NCI-H226 (cell line): ENCODE data around the gene DNAJC5G.
A peak's percentile ranks its signal among the peaks of the same experiment; 100 is the strongest.
"Not testable (repeated sequence)": the region's sequence is repeated elsewhere in the genome, so short reads cannot be mapped to it uniquely, and the experiment has no call there.

Experiments
- DNase-seq: peaks from one replicate; pipeline ENCODE4 v3.0.0-alpha.2; 2015

DNAJC5G gene

DNA sequence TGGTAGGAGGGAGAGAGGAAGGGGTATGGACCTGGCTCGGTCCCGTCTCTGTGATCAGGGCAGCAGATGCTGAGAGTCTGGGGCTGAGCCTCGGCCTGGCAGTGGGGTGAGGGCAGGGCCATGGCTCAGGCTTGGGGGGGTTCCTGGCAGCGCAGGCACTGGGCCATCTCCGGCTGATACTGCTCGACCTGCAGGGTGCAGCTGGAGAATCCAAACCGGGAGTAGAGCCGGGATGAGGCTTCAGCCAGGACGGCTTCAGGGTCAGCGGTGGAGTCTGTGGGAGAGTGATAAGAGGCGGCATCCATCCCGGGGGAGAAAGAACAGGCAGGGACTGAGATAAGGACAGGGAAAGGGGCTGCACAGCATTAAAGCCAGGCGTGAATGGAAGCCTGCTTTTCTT, 20.0 kb upstream of the DNAJC5G start:
- peak; percentile 41 for DNase-seq

DNA sequence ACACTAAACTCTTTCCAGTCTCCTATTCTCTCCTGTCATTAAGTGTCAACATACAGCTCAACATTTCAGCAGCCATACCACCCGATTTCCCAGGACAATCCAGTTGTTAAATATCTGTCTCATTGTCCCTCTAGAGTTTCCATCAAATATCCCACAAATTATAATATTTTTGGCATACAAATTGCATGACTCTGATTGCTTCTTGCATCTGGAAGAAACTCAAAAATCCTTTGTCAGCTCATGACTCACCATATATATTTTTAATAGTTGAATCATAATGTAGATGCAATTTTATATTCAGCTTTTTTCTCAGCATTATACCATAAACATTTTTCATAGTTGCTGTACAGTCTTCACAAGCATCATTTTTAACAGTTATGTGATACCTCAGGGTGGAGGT, 19.6 kb upstream of the DNAJC5G start:
- no peak for DNase-seq

DNA sequence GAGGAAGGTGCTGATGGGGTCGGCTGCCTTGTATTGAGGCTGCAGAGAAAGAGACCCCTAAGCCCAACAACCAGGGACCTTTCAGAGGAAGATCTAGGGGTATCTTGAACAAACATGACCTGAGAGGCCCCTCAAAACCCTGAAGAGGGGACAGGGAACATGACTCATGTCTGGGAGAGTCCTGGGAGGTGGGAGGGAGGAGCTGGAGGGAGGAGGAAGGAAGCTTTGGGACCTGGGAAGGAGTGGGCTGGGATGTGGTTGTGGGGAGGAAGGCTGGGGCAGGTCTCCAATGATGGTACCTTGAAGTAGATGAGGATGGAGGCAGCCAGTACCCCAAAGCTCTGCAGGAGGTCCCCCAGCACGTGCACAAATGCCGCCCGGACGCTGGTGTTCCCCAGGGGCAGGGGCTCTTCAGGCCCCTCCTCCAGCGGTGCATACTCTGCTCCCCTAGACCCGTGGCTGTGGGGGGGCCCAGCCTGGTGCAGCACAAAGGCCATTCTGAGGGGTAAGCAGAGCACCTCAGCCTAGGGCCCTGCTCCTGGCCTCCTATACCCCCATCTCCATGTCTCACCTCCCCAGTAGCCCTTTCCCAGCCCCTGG, 18.3 kb upstream of the DNAJC5G start:
- DNase-seq: no peak

DNA sequence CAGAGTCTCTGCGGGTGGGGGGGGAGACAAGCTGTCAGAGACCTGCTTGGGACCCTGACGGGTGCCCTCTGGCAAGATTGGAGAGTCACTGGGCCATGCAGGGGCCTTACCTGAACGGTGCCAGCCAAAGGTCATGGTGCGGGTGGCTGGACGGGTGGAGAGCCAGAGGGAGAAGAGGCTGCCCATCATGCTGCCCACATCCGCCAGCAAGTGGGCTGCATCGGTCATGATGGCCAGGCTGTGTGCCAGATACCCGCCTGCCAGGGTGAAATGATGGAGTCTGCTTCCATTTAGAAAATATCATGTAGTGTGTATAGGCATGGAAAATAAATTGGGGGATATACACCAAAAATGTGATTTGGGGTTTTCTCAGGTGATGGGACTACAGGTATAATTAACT, 17.2 kb upstream of the DNAJC5G start:
- no peak for DNase-seq

DNA sequence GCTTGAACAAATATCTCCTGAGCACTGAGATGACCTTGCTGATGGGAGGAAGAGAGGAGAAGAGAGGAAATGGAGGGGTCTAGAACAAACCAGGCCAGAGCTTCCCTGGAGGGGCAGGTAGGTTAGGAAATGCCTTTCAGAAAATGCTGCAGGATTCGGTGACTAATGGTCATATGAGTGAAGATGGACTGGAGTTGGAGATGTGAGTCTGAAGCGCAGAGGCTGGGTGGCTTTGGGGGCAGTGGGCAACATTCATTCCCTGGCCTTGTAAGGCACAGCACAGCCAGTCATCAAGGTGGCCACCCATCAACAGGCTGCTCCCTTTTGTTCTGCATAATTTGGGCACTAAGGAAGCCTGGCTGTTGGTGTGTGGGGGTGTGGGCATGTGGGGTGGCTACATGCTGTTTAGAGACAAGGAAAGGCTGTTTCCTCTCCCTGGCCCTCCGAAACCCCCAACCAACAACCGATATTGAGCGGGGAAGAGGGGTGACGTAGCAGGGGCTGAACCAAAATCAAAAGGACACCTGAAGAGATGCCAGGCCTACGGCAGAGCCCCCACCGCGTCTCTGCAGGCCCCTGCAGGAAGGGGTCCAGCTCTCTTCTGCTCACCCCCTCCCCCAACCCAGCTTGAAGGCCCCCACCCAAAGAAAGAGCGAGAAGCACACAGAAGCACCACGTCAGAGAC, 13.8 kb upstream of the DNAJC5G start:
- no peak for DNase-seq

DNA sequence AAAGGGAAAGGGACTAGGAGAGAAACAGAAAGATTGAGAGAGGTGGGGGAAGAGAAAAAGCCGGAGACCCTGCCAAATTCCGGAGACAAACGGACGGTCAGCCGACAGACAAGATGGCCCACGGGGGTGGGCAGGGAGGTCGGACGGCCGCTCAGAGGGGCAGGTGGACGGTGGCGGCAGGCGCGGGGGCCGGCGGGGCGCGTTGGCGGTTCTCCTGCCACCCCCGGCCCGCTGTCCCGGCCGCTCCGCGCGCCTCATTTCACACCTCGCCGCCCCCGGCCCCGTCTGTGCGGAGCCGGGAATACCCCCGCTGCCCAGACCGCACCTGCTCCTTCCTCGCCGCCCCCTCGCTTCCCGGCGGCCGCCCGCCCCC, 13.3 kb upstream of the DNAJC5G start:
- DNase-seq: no peak

DNA sequence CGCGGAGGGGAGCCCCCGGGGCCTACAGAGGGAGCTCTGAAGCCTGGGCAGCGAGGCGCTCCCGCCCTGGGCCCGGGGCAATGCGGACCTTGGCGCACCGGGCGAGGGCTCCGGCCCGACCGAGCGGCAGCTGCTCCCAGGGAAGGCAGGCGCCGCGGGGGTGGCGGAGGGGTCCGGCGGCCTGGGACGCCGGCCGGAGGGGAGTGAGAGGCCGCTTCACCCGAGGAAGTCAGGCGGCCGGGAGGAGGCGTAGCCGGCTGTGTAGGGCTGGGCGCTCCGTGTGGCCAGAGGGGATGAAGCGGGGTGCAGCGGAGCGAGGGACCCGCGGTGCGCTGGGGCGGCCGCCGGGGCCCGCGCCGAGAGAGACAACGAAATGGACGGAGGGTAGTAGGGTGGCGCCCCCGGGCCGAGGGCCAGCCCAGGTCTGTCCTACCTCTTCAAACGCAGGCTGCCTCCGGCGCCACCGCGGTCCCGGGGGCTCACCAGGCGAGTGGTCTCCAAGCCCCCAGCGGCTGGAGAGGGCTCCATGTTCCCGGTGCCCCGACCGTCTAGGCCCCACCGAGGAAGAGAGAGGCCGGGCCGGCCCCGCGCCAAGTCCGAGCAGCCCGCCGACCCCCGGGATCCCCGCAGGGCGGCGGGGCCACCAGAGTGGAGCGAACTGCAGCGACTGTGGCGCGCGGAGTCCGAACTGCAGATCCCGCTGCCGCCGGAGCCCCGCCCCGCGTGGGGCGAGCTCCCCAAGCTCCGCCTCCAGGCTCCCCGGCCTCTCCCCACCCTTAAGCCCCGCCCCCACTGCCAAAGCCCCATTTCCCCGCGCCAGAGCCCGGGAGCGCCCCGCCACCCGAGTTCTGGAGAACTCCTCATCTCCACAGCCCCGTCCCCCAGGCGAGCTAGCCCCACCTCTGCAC, 12.6 kb upstream of the DNAJC5G start, which contains the start of gene SLC30A3:
Gene SLC30A3, minus strand, starts transcription at position 669 of the 908 bp plus-strand sequence. Its CDS starts 141 bp downstream, at position 528.
- DNase-seq: peak; percentile 40

DNA sequence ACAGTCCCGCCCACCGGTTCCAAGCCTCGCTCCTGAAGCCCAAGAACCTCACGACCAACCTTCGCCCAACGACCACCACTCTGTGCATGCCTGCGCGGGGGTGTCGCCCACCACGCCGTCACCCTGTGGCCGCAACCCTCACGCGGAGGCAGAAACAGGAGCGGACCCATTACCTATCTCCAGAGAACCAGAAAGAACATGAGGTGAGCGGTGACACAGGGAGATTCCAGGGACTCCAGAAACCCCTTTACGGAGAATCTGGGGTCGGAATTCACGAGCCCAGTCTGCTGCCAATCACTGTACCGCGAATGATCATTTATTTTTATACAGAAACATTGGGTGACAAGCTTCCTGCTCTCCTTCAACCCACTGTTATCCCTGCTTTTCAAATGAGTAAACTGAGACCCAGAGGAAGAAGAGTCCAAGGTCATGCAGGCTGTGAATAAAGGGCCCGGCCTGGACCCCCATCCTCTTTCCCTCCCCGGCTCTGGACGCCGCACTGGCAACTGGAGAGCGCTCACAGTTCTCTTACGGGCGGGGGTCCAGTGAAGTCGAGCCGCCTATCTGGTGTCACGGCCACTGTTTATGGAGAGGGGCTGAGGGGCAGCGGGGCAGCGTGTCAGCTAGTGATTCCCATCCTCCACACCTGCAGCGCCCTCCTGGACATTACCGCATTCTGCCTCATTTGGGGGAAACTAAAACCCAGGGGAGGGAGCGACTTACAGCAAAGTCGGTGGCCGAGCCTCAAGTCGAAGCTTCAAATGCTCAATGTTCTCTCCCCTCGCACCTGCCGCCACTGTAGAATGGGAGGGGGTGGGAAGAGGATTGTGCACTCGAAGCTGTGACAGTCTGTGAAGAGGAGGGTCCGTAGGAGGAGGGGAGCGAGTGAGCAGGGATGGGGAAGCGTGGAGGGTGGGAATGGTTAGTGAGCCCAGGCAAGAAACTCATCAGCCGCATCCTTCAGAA, 11.7 kb upstream of the DNAJC5G start:
- DNase-seq: no peak

DNA sequence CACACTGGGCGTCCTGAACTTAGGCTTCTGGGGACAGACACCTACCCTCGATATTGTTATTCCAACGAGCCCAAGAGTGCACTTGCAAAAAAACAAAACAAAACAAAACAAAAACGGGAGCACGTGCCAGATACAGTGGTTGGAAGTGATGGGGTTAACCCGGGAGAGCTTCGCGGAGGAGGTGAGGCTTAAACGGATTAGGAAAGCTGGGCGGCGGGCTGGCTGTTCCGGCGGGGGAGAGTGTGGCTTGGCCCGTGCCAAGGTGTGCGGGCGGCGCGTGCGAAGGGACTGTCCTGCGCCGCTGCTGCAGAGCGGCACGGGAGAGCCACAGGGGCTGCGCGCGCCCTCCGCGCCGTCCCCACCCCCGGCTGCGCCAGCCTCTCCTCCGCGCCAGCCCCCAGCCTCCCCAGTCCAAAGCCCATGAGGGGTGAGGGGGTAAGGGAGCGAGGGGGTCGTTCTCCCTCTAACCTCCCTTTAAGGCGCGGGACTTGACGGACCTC, 10.9 kb upstream of the DNAJC5G start:
- DNase-seq: no peak

DNA sequence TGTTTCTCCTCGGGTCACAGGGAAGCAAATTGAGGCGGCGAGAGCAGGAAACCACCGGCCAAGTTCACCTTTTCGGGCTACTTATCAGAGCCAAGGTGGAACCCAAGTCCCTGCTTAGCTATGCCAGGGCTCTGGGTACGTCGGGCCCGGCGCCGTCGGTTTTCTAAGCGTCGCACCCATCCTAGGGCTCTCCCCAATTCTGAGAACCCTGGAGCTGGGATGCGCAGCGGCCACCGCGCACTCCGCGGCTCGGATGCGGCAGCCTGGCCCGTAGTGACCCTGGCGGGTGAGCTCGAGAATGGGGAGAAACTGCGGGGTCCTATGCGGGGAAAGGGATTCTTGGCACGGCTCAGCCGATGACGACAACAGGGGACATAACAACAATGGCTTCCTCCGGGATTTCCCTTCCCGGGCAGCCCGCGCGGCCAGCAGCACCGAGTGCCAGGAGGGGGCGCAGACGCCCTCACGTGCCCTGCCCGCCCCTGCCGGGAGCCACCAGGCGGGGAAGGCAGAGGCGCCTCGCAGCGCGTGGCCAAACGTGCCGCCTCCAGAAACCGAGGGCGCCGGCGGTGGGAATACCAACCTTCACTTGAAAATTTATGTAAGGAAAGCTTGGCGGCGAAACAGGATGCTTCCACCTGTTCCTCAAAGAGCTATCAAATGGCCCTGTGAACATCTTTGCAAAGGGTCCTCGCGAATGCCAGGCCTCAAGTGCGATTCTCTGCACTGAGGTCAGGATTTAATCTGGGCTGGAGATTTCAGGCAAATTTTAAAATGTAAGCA, 10.3 kb upstream of the DNAJC5G start:
- no peak for DNase-seq

DNA sequence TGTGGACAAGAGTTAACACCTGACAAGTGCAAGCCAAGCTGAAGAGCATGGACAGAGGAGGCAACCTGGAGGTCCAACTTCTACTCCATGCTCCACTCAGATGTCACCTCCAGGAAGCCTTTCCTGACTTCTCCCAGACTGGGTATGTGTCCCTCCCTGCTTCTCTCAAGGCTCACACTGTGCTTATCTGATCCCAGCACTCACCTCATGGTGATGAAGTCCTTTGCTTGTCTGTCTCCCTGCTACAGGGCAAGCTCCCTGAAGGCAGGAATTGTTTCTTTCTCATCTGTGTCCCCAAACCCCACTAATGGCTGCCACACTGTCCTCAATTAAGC, 9.7 kb upstream of the DNAJC5G start:
- DNase-seq: no peak

DNA sequence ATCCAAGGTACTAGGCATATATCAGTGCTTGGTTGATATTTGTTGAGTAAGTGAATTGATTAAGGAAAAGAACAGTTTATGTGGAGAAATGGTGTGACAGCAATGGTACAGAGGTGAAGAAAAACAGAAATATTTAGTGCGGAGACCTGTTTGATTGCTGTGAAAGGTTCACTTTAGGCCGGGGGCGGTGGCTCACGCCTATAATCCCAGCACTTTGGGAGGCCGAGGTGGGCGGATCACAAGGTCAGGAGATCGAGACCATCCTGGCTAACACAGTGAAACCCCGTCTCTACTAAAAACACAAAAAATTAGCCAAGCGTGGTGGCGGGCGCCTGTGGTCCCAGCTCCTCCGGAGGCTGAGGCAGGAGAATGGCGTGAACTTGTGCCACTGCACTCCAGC, 6.9 kb upstream of the DNAJC5G start:
- DNase-seq: not testable (repeated sequence)

DNA sequence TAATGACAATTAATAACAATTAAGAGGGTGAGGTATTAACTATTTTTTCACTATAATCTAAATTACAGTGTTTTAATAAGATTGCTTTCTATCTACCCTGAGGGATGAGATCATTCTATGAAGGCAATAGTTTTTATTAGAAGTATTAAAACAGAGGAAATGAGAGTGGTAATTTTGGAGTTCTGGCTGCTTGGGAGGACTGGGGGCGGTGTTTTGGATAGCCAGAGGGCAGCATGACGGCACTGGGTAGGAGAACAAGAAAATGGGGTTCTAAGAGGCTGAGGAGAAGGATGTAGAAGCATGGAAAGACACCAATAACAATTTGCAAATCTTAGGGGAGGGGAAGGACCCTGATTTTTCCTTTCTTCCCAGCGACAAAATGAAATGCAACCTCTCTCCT, 5.1 kb upstream of the DNAJC5G start:
- DNase-seq: no peak

DNA sequence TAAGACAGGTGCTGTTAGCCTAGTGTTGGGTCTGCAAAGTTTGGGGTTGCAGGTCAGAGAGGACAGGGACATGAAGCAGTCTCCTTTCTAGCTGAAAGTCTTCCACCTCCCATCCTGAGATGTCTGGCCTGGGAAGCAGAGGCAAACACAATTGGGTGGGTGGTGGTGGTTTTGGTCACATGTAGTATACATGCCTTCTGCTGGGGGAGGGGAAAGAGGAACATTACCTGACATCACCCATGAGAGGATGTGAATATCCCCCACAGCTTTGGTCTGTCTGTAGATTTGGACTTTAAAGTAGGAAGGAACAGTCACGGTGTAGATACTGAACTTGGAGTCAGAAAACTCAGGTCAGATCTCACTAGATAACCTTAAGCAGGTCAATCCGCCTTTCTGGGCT, 4.6 kb upstream of the DNAJC5G start:
- no peak for DNase-seq

DNA sequence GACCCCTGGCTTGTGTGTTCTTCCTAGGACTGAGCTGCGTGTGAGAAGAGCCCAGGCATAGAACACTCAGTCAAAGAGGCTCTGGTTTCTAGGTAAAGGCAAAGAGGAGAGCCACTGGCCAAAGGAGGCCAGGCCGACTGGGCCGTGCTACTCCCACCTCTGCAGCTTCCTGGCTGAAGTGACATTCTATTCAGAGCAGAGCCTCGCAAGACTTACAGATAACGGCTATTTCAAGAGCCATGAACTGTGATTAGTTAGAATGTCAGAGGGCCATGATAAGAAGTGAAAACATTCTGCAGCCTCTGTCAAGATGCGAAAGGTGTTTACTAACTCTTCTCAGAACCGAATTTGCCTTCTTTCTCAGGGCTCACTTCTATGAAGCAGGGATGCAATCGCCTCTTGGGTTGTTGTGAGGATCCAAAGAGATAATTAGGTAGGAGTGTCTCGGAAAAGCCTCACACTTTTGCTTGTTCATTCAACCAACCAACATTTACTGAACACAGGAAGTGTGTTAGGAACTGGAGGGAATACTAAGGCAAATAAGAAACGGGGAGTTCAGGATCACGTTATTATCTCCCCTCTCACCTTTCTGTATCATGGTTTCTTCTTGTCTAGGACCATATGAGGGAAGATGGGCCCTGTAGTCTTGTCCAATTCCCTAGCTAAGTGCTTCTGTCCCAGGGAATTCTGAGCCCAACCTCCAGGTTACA, 3.4 kb upstream of the DNAJC5G start:
- no peak for DNase-seq

DNA sequence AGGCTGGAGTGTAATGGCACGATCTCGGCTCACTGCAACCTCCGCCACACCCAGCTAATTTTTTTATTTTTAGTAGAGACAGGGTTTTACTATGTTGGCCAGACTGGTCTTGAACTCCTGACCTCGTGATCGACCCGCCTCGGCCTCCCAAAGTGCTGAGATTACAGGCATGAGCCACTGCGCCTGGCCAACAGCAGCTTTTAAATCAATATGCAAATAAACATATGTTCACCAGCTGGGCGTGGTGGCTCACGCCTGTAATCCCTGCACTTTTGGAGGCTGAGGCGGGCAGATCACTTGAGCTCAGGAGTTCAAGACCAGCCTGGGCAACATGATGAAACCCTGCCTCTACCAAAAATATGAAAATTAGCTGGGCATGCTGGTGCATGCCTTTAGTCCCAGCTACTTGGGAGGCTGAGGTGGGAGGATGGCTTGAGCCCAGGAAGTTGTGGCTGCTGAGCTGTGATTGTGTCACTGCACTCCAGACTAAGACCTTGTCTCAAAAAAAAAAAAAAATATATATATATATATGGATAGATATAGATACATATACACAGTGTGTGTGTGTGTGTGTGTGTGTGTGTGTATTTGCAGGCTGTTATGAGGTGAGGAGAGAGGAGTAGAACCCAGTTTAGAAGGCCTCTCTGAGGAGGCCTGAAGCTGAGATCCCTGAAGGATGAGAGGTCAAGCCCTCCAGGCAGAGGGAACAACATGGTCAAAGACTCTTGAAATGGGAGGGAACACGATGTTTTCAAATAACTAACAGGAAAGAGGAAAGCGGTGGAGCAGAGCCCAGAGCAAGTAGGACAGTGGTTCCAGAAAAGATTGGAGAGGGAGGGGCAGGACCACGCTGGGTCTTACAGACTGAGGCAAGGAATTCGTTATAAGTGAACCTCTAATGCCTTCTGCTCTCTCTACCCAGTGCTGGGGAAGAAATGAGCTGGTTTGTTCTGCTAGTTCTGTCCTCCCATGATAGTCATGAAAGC, 2.4 kb upstream of the DNAJC5G start:
- not testable (repeated sequence) for DNase-seq

DNA sequence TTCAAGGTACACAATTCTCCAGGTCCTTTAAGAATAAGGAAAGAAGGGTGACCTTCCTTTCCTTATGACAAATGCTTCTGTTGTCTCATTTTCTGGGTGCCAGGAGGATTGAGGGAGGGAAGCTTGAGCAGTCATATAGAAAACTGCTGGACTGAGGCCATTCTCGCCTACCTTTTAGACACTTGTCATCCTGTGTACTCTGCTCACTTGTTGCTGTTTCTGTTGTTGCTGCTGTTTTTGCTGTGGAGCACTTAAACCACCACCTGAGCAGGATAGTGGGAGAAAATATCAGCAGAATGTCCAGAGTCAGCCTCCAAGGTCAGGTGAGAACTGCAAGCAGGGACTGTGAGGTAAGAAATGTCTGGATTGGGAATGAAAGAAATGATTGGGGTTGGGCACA, 2.8 kb downstream of the DNAJC5G start:
- no peak for DNase-seq

DNA sequence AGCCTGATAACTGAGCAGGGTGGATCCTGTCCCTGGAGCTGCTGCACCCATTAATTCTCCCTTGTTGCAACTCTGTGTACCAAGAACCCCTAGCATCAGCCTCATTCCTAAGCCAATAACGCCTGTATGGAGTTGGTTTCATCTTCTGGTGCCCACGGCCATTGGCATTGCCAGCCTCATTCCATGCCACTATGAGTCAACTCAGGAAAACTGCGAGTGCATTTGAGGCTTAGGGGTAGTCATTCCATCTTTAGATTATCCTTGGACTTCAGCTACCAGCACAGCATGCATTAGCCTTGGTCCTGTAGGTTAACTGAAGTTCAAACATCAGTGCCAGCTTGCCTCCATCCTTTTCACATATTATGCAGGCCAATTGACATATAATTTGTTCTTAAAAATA, 5.6 kb downstream of the DNAJC5G start:
- DNase-seq: no peak

DNA sequence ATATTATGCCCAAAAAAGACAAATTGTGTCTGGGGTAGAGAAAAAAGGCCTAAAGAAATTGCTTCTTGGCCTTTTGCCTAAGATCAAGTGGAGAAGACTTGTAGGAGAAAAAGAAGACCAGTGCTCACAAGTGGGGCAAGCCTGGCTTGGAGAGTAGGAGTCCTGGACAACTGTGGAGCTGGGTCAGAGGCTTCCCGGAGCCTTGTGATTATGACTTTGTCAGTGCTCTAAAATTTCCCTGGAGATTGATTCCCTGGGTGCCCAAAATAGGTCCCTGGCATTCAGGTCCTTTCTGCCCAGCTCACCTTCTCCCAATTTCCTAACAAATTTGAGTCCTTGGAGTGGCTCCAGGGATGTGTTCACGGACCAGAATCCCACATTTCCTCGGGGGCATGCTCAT, 6.2 kb downstream of the DNAJC5G start:
- no peak for DNase-seq
